HEK293T (cell line): Measurements from ENCODE around the gene AFAP1L2.

ENCODE experiments used
- CTCF ChIA-PET: fragments of 350-600 bp; formaldehyde crosslinking; extraction: SDS; loops from one replicate; lab custom pipeline; 2021; ENCODE audit warnings: antibody characterized with exemption, inconsistent platforms; lab: Yijun Ruan, JAX
- POLR2A ChIA-PET: fragments of 350-600 bp; formaldehyde crosslinking; extraction: SDS; loops from one replicate; lab custom pipeline; 2020; ENCODE audit warnings: antibody characterized with exemption, inconsistent platforms; lab: Yijun Ruan, JAX
- DNase-seq: peaks from one replicate; pipeline ENCODE4 v3.0.0; 2012; ENCODE audit warnings: mixed read lengths; ENCODE audit errors: extremely low spot score
- ARNT ChIP-seq: fragments of 450-650 bp; IDR thresholded peaks from 2 replicates; pipeline ENCODE4 v1.6.1; 2017; ENCODE audit warnings: mild to moderate bottlenecking
- BHLHE40 ChIP-seq: fragments of 450-650 bp; IDR thresholded peaks from 2 replicates; pipeline ENCODE4 v1.6.1; 2016; ENCODE audit warnings: mild to moderate bottlenecking, moderate library complexity, borderline replicate concordance
- CTBP1 ChIP-seq: fragments of 450-650 bp; IDR thresholded peaks from 2 replicates; pipeline ENCODE4 v1.6.1; 2016; ENCODE audit warnings: borderline replicate concordance
- ELF4 ChIP-seq: fragments of 450-650 bp; IDR thresholded peaks from 2 replicates; pipeline ENCODE4 v1.6.1; 2017; ENCODE audit warnings: antibody characterized with exemption
- FOXA1 ChIP-seq: fragments of 450-650 bp; IDR thresholded peaks from 2 replicates; pipeline ENCODE4 v1.6.1; 2016; ENCODE audit warnings: mild to moderate bottlenecking
- FOXK2 ChIP-seq: fragments of 450-650 bp; IDR thresholded peaks from 2 replicates; pipeline ENCODE4 v1.6.1; 2016; ENCODE audit warnings: mild to moderate bottlenecking
- FOXM1 ChIP-seq: fragments of 450-650 bp; IDR thresholded peaks from 2 replicates; pipeline ENCODE4 v1.6.1; 2017; ENCODE audit warnings: mild to moderate bottlenecking, borderline replicate concordance
- HDGF ChIP-seq: fragments of 450-650 bp; IDR thresholded peaks from 2 replicates; pipeline ENCODE4 v1.6.1; 2017; ENCODE audit warnings: antibody characterized with exemption, borderline replicate concordance
- L3MBTL2 ChIP-seq: fragments of 450-650 bp; conservative IDR thresholded peaks from 2 replicates; pipeline ENCODE4 v1.6.1; 2016; ENCODE audit warnings: mild to moderate bottlenecking
- LEF1 ChIP-seq: fragments of 450-650 bp; IDR thresholded peaks from 2 replicates; pipeline ENCODE4 v1.6.1; 2017; ENCODE audit warnings: mild to moderate bottlenecking, borderline replicate concordance
- NFRKB ChIP-seq: fragments of 450-650 bp; IDR thresholded peaks from 2 replicates; pipeline ENCODE4 v1.6.1; 2016; ENCODE audit warnings: mild to moderate bottlenecking, moderate library complexity
- SP1 ChIP-seq: fragments of 450-650 bp; IDR thresholded peaks from 2 replicates; pipeline ENCODE4 v1.6.1; 2017
- SUZ12 ChIP-seq: fragments of 450-650 bp; IDR thresholded peaks from 2 replicates; pipeline ENCODE4 v1.6.1; 2016; ENCODE audit warnings: mild to moderate bottlenecking
- TARDBP ChIP-seq: fragments of 450-650 bp; IDR thresholded peaks from 2 replicates; pipeline ENCODE4 v1.6.1; 2016
- ZNF384 ChIP-seq: fragments of 450-650 bp; IDR thresholded peaks from 2 replicates; pipeline ENCODE4 v1.6.1; 2016
- TF ChIP-seq, protein P1 (sequence below): fragments of 450-650 bp; IDR thresholded peaks from 2 replicates; pipeline ENCODE4 v1.6.1; 2016

The AFAP1L2 gene

DNA sequence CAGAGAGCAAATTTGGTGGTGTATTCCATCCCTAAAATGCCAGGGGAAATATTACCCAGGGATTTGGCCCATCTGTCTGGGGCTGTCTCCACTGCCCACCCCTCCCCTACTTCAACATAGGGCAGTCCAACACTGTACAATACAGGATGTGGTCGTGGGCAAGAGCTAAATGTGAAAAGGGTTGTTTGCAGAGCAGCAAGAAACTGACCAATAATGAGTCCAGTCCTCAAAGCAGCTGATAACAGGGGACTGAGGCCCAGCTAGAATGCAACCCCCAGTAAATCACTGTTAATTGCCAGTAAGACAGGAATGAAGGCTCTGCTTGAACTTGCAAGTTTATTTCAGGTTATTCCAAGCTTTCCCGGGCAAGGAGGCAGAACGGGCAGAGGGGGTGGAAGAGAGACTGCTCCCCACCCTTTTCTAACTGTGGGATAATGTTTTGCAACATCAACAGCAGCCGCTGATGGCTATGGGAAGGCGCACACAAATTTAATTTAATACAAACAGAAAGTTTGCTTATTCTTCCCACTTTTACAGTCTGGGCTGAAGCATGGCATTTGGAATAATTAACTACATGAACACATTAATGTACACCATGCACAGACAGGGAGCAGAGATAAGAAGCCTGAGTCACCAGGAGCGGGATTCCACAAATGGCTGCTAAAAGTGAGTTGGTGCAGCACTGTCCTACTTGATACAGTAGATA, 36.8 kb downstream of the AFAP1L2 start:
- TF ChIP-seq, protein P1, sequence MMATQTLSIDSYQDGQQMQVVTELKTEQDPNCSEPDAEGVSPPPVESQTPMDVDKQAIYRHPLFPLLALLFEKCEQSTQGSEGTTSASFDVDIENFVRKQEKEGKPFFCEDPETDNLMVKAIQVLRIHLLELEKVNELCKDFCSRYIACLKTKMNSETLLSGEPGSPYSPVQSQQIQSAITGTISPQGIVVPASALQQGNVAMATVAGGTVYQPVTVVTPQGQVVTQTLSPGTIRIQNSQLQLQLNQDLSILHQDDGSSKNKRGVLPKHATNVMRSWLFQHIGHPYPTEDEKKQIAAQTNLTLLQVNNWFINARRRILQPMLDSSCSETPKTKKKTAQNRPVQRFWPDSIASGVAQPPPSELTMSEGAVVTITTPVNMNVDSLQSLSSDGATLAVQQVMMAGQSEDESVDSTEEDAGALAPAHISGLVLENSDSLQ = peak; percentile 21; the same call in 1 of the 2 replicates
- no peak for TF ChIP-seq ELF4
- ChIA-PET CTCF (interaction anchor here (0.5 to 1.0 kb wide), 3 partner anchors 20 to 70 kb away, joined by 3 read pairs; no protein-coding TSS in a partner anchor), POLR2A (no interaction called here)
- no peak for DNase-seq

GRCh38 chr10:114364726-114365125, 39.6 kb downstream of the AFAP1L2 start:
- ChIA-PET POLR2A (no interaction called here), CTCF (no interaction called here)
- no peak for DNase-seq
- TF ChIP-seq TARDBP = no peak
- no peak for TF ChIP-seq FOXK2
- no peak for TF ChIP-seq BHLHE40
- no peak for TF ChIP-seq ZNF384
- no peak for TF ChIP-seq SP1
- TF ChIP-seq NFRKB = no peak
- TF ChIP-seq SUZ12 = no peak
- TF ChIP-seq L3MBTL2 = no peak
- no peak for TF ChIP-seq FOXM1
- no peak for TF ChIP-seq FOXA1
- TF ChIP-seq, protein P1 = no peak
- no peak for TF ChIP-seq ARNT
- TF ChIP-seq CTBP1 = no peak

DNA sequence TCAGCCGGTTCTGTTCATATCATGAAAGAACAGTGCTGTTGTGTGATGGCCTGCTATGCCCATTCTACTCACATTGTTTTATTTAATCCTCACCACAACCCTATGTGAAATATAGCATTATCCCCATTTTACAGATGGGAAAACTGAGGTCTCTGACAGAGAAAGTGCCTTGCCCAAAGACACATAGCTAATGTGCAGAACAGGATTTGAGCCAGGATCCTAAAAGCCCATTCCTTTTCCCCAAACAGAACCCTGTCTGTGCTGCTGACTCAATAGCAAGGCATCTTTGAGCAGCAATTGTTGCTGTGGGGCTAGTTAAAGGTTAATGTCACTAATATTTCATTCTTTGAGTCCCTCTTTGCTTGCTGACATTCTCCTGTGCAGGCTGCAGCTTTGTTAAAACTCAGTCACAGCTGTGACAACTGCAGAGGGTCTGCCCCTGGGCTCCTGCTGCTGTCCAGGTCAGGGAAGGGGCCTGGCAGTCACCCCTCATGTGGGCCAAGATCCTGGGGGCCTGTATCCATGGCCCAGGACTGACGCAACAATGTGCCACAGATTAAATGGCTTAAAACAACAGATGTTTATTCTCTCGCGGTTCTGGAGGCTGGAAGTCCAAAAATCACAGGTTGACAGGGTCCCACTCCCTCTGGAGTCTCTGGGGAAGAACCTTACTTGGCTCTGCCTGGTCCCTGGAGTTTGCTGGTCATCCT, 40.4 kb downstream of the AFAP1L2 start:
- ChIA-PET CTCF (no interaction called here), POLR2A (no interaction called here)
- DNase-seq = no peak
- no peak for TF ChIP-seq FOXA1
- TF ChIP-seq HDGF = no peak
- no peak for TF ChIP-seq SP1
- TF ChIP-seq ZNF384 = no peak
- no peak for TF ChIP-seq LEF1
- no peak for TF ChIP-seq BHLHE40
- TF ChIP-seq SUZ12 = no peak
- no peak for TF ChIP-seq FOXK2
- TF ChIP-seq, protein P1 = no peak
- no peak for TF ChIP-seq ELF4
- TF ChIP-seq L3MBTL2 = no peak
- no peak for TF ChIP-seq CTBP1
- TF ChIP-seq FOXM1 = no peak
- no peak for TF ChIP-seq NFRKB
- TF ChIP-seq TARDBP = no peak
- no peak for TF ChIP-seq ARNT

- CTCF ChIA-PET = interaction anchor here (0.6 to 1.2 kb wide), 2 partner anchors 59 to 316 kb away, joined by 5 to 7 read pairs; no protein-coding TSS in a partner anchor
- POLR2A ChIA-PET = no interaction called here
- TF ChIP-seq LEF1 (no peak), FOXM1 (no peak), CTBP1 (no peak), TARDBP (no peak), NFRKB (no peak), ZNF384 (no peak), BHLHE40 (no peak), ARNT (no peak), FOXK2 (no peak), HDGF (no peak), L3MBTL2 (no peak), FOXA1 (no peak)
- TF ChIP-seq, protein P1 = no peak
- DNase-seq = no peak
Observed at GRCh38 chr10:114362826-114363355, 41.4 kb downstream of the AFAP1L2 start.

GRCh38 chr10:114359953-114360345, 44.4 kb downstream of the AFAP1L2 start:
- CTCF ChIA-PET = no interaction called here
- POLR2A ChIA-PET = no interaction called here
- no peak for DNase-seq
- TF ChIP-seq SP1 (no peak), LEF1 (no peak), CTBP1 (no peak), NFRKB (no peak)
